OCI-LY7 (cell line): ENCODE results near the gene GPRIN2.
"Not testable (repeated sequence)": the region's sequence is repeated elsewhere in the genome, so short reads cannot be mapped to it uniquely, and the experiment has no call there.

ENCODE experiments used
- CTCF ChIP-seq: fragments of 200-600 bp; sonication (generic); conservative IDR thresholded peaks from 2 replicates; pipeline ENCODE4 v1.5.1; 2014; ENCODE audit warnings: mild to moderate bottlenecking, antibody characterized with exemption, low read length, moderate library complexity, mixed read lengths
- EZH2phosphoT487 ChIP-seq: fragments of 200-600 bp; sonication (generic); IDR thresholded peaks from 2 replicates; pipeline ENCODE4 v1.6.1; 2018; ENCODE audit warnings: low read depth, borderline replicate concordance, mild to moderate bottlenecking, mixed run types, antibody characterized with exemption, low read length, moderate library complexity, mixed read lengths

GRCh38 chr10:46572765-46573164 is 16.3 kb upstream of the GPRIN2 start:
- TF ChIP-seq CTCF, EZH2phosphoT487: not testable (repeated sequence)
